H9 (cell line): ENCODE results near the gene PERCC1. TPM values are rescaled to one million over a fixed set of nuclear protein-coding genes. Genes with fewer than 3 reads are reported as not detected.

Source experiments
- DNase-seq: peaks from one replicate; pipeline ENCODE4 v3.0.0-alpha.2; 2017
- H2AFZ ChIP-seq: one replicate; pipeline ENCODE4 v1.6.1; 2013; ENCODE audit warnings: mild to moderate bottlenecking, low read length, control low read depth, moderate library complexity
- H2AK5ac ChIP-seq: 2 replicates; pipeline ENCODE4 v1.6.1; 2013; ENCODE audit warnings: low read length, control low read depth, mixed read lengths; ENCODE audit not compliant: insufficient read length
- H2BK120ac ChIP-seq: one replicate; pipeline ENCODE4 v1.6.1; 2013; ENCODE audit warnings: low read depth, mild to moderate bottlenecking, low read length, control low read depth, inconsistent platforms; ENCODE audit not compliant: poor library complexity, severe bottlenecking
- H2BK12ac ChIP-seq: 2 replicates; pipeline ENCODE4 v1.6.1; 2013; ENCODE audit warnings: low read length, control low read depth, mixed read lengths, low read depth; ENCODE audit not compliant: insufficient read length
- H2BK15ac ChIP-seq: 2 replicates; pipeline ENCODE4 v1.6.1; 2013; ENCODE audit warnings: low read depth, low read length, control low read depth
- H2BK20ac ChIP-seq: one replicate; pipeline ENCODE4 v1.6.1; 2013; ENCODE audit warnings: low read depth, mild to moderate bottlenecking, low read length, control low read depth, inconsistent platforms; ENCODE audit not compliant: poor library complexity, severe bottlenecking
- H2BK5ac ChIP-seq: 2 replicates; pipeline ENCODE4 v1.6.1; 2013; ENCODE audit warnings: low read length, control low read depth, mixed read lengths; ENCODE audit not compliant: insufficient read length
- H3K14ac ChIP-seq: 2 replicates; pipeline ENCODE4 v1.6.1; 2013; ENCODE audit warnings: low read length, control low read depth; ENCODE audit not compliant: insufficient read depth
- H3K18ac ChIP-seq: 2 replicates; pipeline ENCODE4 v1.6.1; 2013; ENCODE audit warnings: low read depth, mild to moderate bottlenecking, mixed read lengths, low read length, control low read depth; ENCODE audit not compliant: insufficient read length
- H3K23ac ChIP-seq: 2 replicates; pipeline ENCODE4 v1.6.1; 2013; ENCODE audit warnings: low read length, control low read depth, mixed read lengths, low read depth; ENCODE audit not compliant: insufficient read length
- H3K23me2 ChIP-seq: 2 replicates; pipeline ENCODE4 v1.6.1; 2013; ENCODE audit warnings: low read depth, mild to moderate bottlenecking, mixed read lengths, low read length, control low read depth; ENCODE audit not compliant: insufficient read length, poor library complexity, severe bottlenecking
- H3K27ac ChIP-seq: 2 replicates; pipeline ENCODE4 v1.5.1; 2013; ENCODE audit warnings: low read length, control low read depth, mixed read lengths, low read depth; ENCODE audit not compliant: insufficient read length
- H3K27me3 ChIP-seq: 2 replicates; pipeline ENCODE4 v1.6.1; 2013; ENCODE audit warnings: low read length, control low read depth, inconsistent platforms; ENCODE audit not compliant: insufficient read depth
- H3K4ac ChIP-seq: 2 replicates; pipeline ENCODE4 v1.6.1; 2013; ENCODE audit warnings: low read depth, mild to moderate bottlenecking, control low read depth, inconsistent platforms, low read length, moderate library complexity
- H3K4me1 ChIP-seq: 2 replicates; pipeline ENCODE4 v1.6.1; 2013; ENCODE audit warnings: low read length, control low read depth, inconsistent platforms; ENCODE audit not compliant: insufficient read depth
- H3K4me2 ChIP-seq: 2 replicates; pipeline ENCODE4 v1.6.1; 2013; ENCODE audit warnings: low read length, control low read depth, mixed read lengths; ENCODE audit not compliant: insufficient read length, insufficient read depth
- H3K56ac ChIP-seq: 2 replicates; pipeline ENCODE4 v1.6.1; 2013; ENCODE audit warnings: low read depth, mild to moderate bottlenecking, mixed read lengths, low read length, control low read depth; ENCODE audit not compliant: insufficient read length
- H3K79me1 ChIP-seq: 2 replicates; pipeline ENCODE4 v1.6.1; 2013; ENCODE audit warnings: low read depth, mild to moderate bottlenecking, moderate library complexity, low read length, control low read depth, inconsistent platforms; ENCODE audit not compliant: insufficient read depth, poor library complexity, severe bottlenecking
- H3K79me2 ChIP-seq: 2 replicates; pipeline ENCODE4 v1.6.1; 2013; ENCODE audit warnings: low read length, control low read depth, inconsistent platforms; ENCODE audit not compliant: insufficient read depth
- H3K9ac ChIP-seq: 2 replicates; pipeline ENCODE4 v1.6.1; 2013; ENCODE audit warnings: low read length, control low read depth, mixed read lengths; ENCODE audit not compliant: insufficient read length; ENCODE audit errors: extremely low read depth
- H3K9me3 ChIP-seq: one replicate; pipeline ENCODE4 v1.6.1; 2013; ENCODE audit warnings: low read depth, low read length, inconsistent platforms; ENCODE audit not compliant: control insufficient read depth
- H3T11ph ChIP-seq: one replicate; pipeline ENCODE4 v1.6.1; 2013; ENCODE audit warnings: mild to moderate bottlenecking, low read length, control low read depth, inconsistent platforms
- H4K20me1 ChIP-seq: one replicate; pipeline ENCODE4 v1.6.1; 2013; ENCODE audit not compliant: control insufficient read depth, insufficient read length, insufficient read depth
- H4K5ac ChIP-seq: 2 replicates; pipeline ENCODE4 v1.6.1; 2013; ENCODE audit warnings: low read depth, mild to moderate bottlenecking, mixed read lengths, low read length, control low read depth; ENCODE audit not compliant: insufficient read length
- H4K8ac ChIP-seq: replicated peaks from 2 replicates; pipeline ENCODE4 v1.6.1; 2013; ENCODE audit warnings: low read length, control low read depth, mixed read lengths, low read depth; ENCODE audit not compliant: insufficient read length
- H4K91ac ChIP-seq: 2 replicates; pipeline ENCODE4 v1.6.1; 2013; ENCODE audit warnings: low read depth, mild to moderate bottlenecking, moderate library complexity, mixed read lengths, low read length, control low read depth; ENCODE audit not compliant: insufficient read length
- H3K27ac Mint-ChIP-seq, 3 experiments: 2 replicates in 2 of 3; 3 replicates in 1 of 3; pipeline ENCODE4 v1.8.0; 2020 to 2021; ENCODE audit warnings: mixed read lengths in 3 of 3, mild to moderate bottlenecking in 1 of 3, moderate library complexity in 1 of 3
- H3K27me3 Mint-ChIP-seq: 2 replicates; pipeline ENCODE4 v1.8.0; 2021; ENCODE audit warnings: low read depth, mild to moderate bottlenecking, moderate library complexity, mixed read lengths
- H3K36me3 Mint-ChIP-seq, 3 experiments: 2 replicates in 2 of 3; 3 replicates in 1 of 3; pipeline ENCODE4 v1.8.0; 2020 to 2021; ENCODE audit warnings: low read depth in 3 of 3, mixed read lengths in 3 of 3; ENCODE audit not compliant: insufficient read depth in 1 of 3
- H3K4me1 Mint-ChIP-seq, 2 experiments: 2 replicates each; pipeline ENCODE4 v1.8.0; 2020; ENCODE audit warnings: mixed read lengths in 2 of 2
- H3K4me3 Mint-ChIP-seq, 2 experiments: 2 replicates in 1 of 2; 3 replicates in 1 of 2; pipeline ENCODE4 v1.8.0; 2020 to 2021; ENCODE audit warnings: mild to moderate bottlenecking in 2 of 2, mixed read lengths in 2 of 2, moderate library complexity in 1 of 2
- H3K9me3 Mint-ChIP-seq, 2 experiments: 2 replicates in 1 of 2; 3 replicates in 1 of 2; pipeline ENCODE4 v1.8.0; 2020; ENCODE audit warnings: mild to moderate bottlenecking in 2 of 2, mixed read lengths in 2 of 2, moderate library complexity in 1 of 2
- CTCF ChIP-seq: fragments of 200-600 bp; sonication (generic); conservative IDR thresholded peaks from 3 replicates; pipeline ENCODE4 v1.8.0; 2021; ENCODE audit warnings: antibody characterized with exemption, mild to moderate bottlenecking
- WGBS: extraction: QIAGEN DNeasy Blood & Tissue Kit; methylation state at CpG from one replicate; pipeline ENCODE4 v1.1.7; 2013; ENCODE audit warnings: missing lambda C conversion rate, low lambda C conversion rate, mixed read lengths; ENCODE audit not compliant: insufficient read length; ENCODE audit errors: extremely low coverage; 5-methylcytosine and 5-hydroxymethylcytosine counted together
- total RNA-seq: library from RNA; stranded (reverse); gene quantifications from 2 replicates; pipeline ENCODE4 v1.2.1, GENCODE V29; 2021

PERCC1 gene
- total RNA-seq, 1 experiment from 2014 or later = not detected

- Mint-ChIP-seq H3K4me1 (no peaks in the 10 kb centered on the region), H3K9me3 (no peaks in the 10 kb centered on the region), H3K27me3 (no peaks in the 10 kb centered on the region), H3K4me3 (no peak overlapping the region), H3K27ac (no peak overlapping the region), H3K36me3 (peaks cover 7 to 33% (median 32%) of the 10 kb centered on the region in 3 experiments; a peak in 6 of 7 replicates)
- Histone ChIP-seq H2BK15ac (no peak overlapping the region), H2AK5ac (no peak overlapping the region), H3K56ac (no peak overlapping the region), H4K91ac (no peak overlapping the region), H3K23me2 (no peaks in the 10 kb centered on the region), H2BK5ac (no peak overlapping the region), H3K4me2 (no peak overlapping the region), H3K14ac (no peak overlapping the region), H2BK120ac (no peak overlapping the region), H3K9me3 (no peaks in the 10 kb centered on the region), H3K23ac (no peak overlapping the region), H3K4me1 (no peaks in the 10 kb centered on the region), H3K9ac (no peak overlapping the region), H3K27ac (no peak overlapping the region), H3K27me3 (no peaks in the 10 kb centered on the region), H2AFZ (no peak overlapping the region), H3K18ac (no peak overlapping the region), H4K8ac (no peak overlapping the region), H4K5ac (no peak overlapping the region), H2BK20ac (no peak overlapping the region), H3K79me1 (no peaks in the 10 kb centered on the region), H3T11ph (no peak overlapping the region), H4K20me1 (no peaks in the 10 kb centered on the region), H3K79me2 (no peaks in the 10 kb centered on the region; the same call in 1 of the 2 replicates), H3K4ac (no peak overlapping the region), H2BK12ac (no peak overlapping the region)
- DNase-seq = no peak
- TF ChIP-seq CTCF = no peak
- no CpG with 5 or more reads among the region's 29 CpGs for whole genome bisulfite sequencing
These were observed 29.7 kb upstream of the PERCC1 start for GRCh38 chr16:1401061-1401757.
